ENCODE results near the gene NME7. TPM values are rescaled to one million over a fixed set of nuclear protein-coding genes. Genes with fewer than 3 reads are reported as not detected.

The NME7 gene
- total RNA-seq, 1 experiment from 2014 or later = 21.8 TPM

DNA sequence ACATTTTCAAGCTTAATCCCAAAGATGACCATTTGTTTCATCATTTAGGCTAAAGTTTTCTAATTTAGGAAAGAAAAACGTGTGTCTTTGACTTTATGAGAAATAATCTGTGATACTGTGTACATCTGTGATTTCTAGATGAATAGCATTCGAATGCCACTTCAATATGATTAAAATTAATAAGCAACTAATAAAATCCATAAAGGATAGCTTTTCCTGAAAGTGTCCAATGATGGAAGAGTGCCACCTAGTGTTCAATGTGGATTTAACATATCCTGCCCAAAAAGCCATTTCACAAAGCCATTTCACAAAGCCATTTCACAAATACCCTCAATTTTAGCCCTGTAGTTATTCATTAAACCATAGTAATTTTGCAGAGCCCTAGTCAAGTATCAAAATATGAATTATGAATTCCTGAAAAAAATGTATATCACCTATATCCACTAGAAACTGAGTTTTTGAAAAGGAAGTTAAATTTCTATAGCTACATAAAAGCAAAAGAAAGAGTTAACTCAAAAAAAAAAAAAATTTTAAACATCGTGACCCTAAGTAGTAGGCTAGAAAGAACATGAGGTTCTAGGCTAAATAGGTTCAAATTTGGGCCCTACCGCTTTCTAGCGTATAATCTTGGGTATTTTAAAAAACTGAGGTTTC lies 19.1 kb downstream of the NME7 start:
- no peaks in the 10 kb centered on the region; the same call in 1 of the 2 replicates for H3K79me2 ChIP-seq (ENCODE audit: insufficient read depth, low read length)
- no peaks in the 10 kb centered on the region for H3K9me2 ChIP-seq (ENCODE audit: insufficient read depth)
- 0 out of 4 replicates have a peak, but pooled peaks cover 0 to 3% of the 10 kb centered on the region in 2 experiments for H3K9me3 ChIP-seq (ENCODE audit: control insufficient read depth in 1 of 2, insufficient read depth in 1 of 2, low read depth in 1 of 2, low read length in 2 of 2)
- intact Hi-C loops (cut with micrococcal nuclease) = loop anchor here (1.0 to 5.0 kb wide), 5 partner anchors 216 to 1006 kb away; no protein-coding TSS in a partner anchor
- RAD21 ChIA-PET (ENCODE audit: low non-redundant PET in 1 of 2, low total read pairs in 2 of 2, uncharacterized antibody in 2 of 2, unreplicated experiment in 2 of 2) = interaction anchor here (0.8 to 2.8 kb wide), 7 partner anchors 214 to 1006 kb away, joined by 3 to 24 read pairs (median 7); no protein-coding TSS in a partner anchor
- H3K36me3 ChIP-seq (ENCODE audit: control insufficient read depth in 1 of 2, insufficient read depth in 2 of 2, low read length in 2 of 2) = no peaks in the 10 kb centered on the region
- POLR2A ChIA-PET = interaction anchor here (0.8 to 1.7 kb wide), 2 partner anchors 711 to 745 kb away, joined by 3 to 4 read pairs; no protein-coding TSS in a partner anchor
- H3K4me3 ChIP-seq (replicated peaks in 1 of 2; ENCODE audit: low read depth in 1 of 2, low read length in 2 of 2) = no peak overlapping the region
- CTCF ChIA-PET = interaction anchor here (0.7 to 6.5 kb wide), 37 partner anchors 9 to 1113 kb away, joined by 3 to 105 read pairs (median 5); partner anchors contain the start of genes ATP1B1, BLZF1 and NME7
- BruUV-seq (replicated peaks) = no TSS peak
- H3K4me2 ChIP-seq (ENCODE audit: low read length) = no peak overlapping the region
- H3K27me3 ChIP-seq (ENCODE audit: insufficient read depth, low read length) = no peaks in the 10 kb centered on the region
- TF ChIP-seq RAD21 (IDR thresholded peaks at IDR 0.05; ENCODE audit: low read depth) (peak; percentile 93), CEBPB (IDR thresholded peaks at IDR 0.05; ENCODE audit: low read depth) (no peak)
- TF ChIP-seq, protein P1, sequence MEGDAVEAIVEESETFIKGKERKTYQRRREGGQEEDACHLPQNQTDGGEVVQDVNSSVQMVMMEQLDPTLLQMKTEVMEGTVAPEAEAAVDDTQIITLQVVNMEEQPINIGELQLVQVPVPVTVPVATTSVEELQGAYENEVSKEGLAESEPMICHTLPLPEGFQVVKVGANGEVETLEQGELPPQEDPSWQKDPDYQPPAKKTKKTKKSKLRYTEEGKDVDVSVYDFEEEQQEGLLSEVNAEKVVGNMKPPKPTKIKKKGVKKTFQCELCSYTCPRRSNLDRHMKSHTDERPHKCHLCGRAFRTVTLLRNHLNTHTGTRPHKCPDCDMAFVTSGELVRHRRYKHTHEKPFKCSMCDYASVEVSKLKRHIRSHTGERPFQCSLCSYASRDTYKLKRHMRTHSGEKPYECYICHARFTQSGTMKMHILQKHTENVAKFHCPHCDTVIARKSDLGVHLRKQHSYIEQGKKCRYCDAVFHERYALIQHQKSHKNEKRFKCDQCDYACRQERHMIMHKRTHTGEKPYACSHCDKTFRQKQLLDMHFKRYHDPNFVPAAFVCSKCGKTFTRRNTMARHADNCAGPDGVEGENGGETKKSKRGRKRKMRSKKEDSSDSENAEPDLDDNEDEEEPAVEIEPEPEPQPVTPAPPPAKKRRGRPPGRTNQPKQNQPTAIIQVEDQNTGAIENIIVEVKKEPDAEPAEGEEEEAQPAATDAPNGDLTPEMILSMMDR (IDR thresholded peaks at IDR 0.05 in 2 of 3, conservative IDR thresholded peaks at IDR 0.05 in 1 of 3; ENCODE audit: borderline replicate concordance in 1 of 3, insufficient read depth in 1 of 3, low read depth in 2 of 3, low read length in 2 of 3) = peak; percentile 59 to 80 (median 72)
- H4K20me1 ChIP-seq (ENCODE audit: insufficient read depth) = no peaks in the 10 kb centered on the region
- no peak overlapping the region for H3K27ac ChIP-seq (ENCODE audit: low read depth, low read length)
- no peak overlapping the region for H2AFZ ChIP-seq (ENCODE audit: low read depth, low read length, poor library complexity, severe bottlenecking)
- H3K4me1 ChIP-seq (ENCODE audit: control insufficient read depth in 1 of 2, insufficient read depth in 2 of 2, low read length in 2 of 2) = no peaks in the 10 kb centered on the region
- H3K9ac ChIP-seq (ENCODE audit: low read length) = no peak overlapping the region
- peak; percentile 40; the same call in 1 of the 2 replicates for ATAC-seq
- DNase-seq (ENCODE audit: low read depth, low spot score) = peak; percentile 57
